ENCODE data around the gene NOXO1.

The NOXO1 gene

GRCh38 chr16:2009791-2010510 lies 28.7 kb upstream of the NOXO1 start, which contains the start of gene ZNF598:
Gene ZNF598, minus strand, starts transcription at chr16:2009821.
- peak; percentile 93 for DNase-seq

GRCh38 chr16:2009164-2009711 lies 28.0 kb upstream of the NOXO1 start:
- peak; percentile 47 for DNase-seq

GRCh38 chr16:2008631-2009163 lies 27.4 kb upstream of the NOXO1 start:
- DNase-seq, result peak; percentile 31

- DNase-seq, result no peak
Observed at GRCh38 chr16:2008009-2008526, 26.8 kb upstream of the NOXO1 start.

GRCh38 chr16:2007081-2007836 lies 26.0 kb upstream of the NOXO1 start:
- peak; percentile 19 for DNase-seq

DNA sequence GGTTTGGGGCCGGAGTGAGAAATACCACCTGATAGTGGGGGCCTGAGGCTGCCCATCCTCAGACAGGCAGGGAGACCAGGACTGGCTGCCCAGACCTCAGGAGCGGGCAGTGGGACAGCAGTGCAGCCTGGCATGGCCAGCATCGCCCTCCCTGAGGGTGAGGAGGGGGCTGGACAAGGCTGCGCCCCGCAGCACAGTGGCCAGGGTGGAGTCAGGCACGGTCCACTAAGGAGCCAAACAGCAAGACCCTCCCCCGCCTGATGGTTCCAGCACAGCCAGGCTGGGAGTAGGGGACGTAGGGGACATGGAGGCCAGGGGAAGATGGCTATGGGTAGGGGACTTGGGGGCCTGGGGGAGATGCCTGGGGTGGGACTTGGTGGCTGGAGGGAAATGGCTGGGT lies 25.0 kb upstream of the NOXO1 start:
- no peak for DNase-seq

- no peak for DNase-seq
Observed at GRCh38 chr16:2005646-2006045, 24.4 kb upstream of the NOXO1 start.

GRCh38 chr16:2004795-2005517 lies 23.7 kb upstream of the NOXO1 start:
- no peak for DNase-seq

DNA sequence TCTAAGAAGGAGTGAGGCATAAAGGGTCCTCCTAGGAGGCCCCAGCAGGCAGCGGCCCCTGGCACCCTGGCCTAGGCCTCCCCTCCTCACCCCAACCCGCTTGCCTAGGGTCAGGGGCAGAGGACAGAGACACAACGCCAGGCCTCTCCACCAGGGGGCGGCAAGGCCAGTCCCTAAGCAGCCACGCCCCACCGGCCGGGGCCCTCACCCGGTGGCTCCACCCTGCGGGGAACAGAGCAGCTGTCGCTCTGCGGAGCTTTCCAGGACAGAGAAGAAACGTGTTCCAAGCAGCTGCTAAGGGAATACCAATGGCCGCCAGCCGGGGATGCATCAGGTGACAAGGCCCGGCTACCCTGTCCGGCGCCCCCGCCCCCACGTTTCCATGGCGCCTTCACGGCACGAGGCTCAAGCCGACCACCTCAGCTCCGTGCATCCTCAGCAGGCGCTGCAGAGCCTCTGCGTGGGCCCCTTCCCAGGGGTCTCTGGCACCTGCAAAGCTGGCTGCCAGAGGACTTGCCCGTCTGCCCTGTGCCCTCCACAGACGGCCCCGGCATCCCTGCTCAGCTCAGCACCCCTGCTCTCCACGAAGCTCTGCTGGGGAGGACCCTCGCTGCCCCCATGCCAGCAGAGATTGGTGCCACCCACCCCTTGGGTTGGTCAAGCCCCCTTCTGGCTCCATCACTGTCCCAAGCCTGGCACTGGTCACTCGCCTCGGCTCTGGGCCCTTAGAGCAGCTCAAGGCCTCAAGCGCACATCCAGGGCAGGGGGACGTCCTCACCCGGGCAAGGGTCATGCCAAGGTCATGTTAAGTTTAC lies 22.8 kb upstream of the NOXO1 start:
- DNase-seq, result peak; percentile 97

GRCh38 chr16:2003231-2003826 lies 22.1 kb upstream of the NOXO1 start:
- no peak for DNase-seq

GRCh38 chr16:2002406-2003230 lies 21.3 kb upstream of the NOXO1 start:
- no peak for DNase-seq

- no peak for DNase-seq
Observed at GRCh38 chr16:2001456-2002355, 20.4 kb upstream of the NOXO1 start.

- DNase-seq, result no peak
Observed at GRCh38 chr16:2001035-2001434, 19.8 kb upstream of the NOXO1 start.

GRCh38 chr16:1999866-2000514 lies 18.7 kb upstream of the NOXO1 start:
- DNase-seq, result no peak

DNA sequence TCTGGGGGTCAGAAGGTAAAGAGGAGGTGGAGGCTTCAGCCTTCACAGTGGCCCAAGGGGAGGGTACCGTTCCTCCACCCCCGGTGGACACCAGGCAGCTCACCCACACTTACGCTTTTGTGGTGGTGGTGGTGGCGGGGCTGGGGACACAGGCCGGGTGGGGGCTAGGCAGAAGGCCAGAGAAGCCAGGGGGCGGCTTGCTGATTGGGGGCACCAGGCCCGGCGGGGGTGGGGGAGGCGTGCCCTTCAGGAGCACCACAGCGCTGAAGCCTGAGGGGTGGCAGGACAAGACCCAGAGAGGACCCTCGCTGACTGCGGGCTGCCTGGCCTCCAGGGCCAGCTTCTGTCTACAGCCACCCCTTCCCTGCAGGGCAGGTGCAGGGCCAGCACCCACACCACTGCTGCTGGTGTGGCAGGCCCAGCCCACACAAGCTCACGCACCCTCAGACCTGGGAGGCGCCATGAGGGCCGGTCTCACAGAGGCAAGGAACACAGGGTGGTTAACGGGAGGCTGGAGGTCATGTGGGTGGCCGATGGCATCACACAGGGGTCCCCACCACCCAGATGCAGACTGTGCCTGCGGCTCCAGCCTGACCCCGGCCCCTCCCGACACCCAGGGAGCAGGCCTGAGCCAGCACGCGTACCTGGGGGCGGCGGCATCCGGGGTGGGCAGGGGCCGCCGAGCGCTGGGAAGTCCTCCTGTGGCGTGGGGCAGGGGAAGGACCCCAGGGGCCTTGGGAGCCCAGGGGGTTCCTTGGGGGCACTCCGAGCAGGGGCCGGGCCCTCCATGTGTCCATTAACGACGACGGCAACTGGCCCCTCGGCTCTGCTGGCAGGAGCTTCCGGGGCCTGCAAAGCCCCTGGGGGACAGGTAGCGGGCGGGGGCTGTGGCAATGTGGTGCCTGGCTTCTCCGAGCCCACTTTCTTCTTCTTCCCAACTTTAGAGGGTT lies 17.9 kb upstream of the NOXO1 start:
- no peak for DNase-seq

- no peak for DNase-seq
Observed at GRCh38 chr16:1998360-1998835, 17.1 kb upstream of the NOXO1 start.

Measured in NCI-H146 (cell line).